H1 (cell line): ENCODE measurements around the gene ARHGAP24. TPM values are rescaled to one million over a fixed set of nuclear protein-coding genes. Genes with fewer than 3 reads are reported as not detected.

Experiments used
- BRCA1 ChIP-seq: IDR thresholded peaks from 2 replicates; pipeline ENCODE4 v1.6.1; 2012; ENCODE audit warnings: low read depth, low read length, improper control_type of control experiment
- RFX5 ChIP-seq: IDR thresholded peaks from 2 replicates; pipeline ENCODE4 v1.6.1; 2011; ENCODE audit warnings: low read depth, low read length, improper control_type of control experiment, borderline replicate concordance
- polyA plus RNA-seq, 7 experiments: library from polyadenylated mRNA; depleted of rRNA in 3 of 7; stranded (reverse) in 5 of 7; unstranded in 2 of 7; fragments of >200 nt in 5 of 7; fragments of 200-250 nt in 2 of 7; gene quantifications; 1 replicate in 5 of 7; 2 replicates in 1 of 7; 4 replicates in 1 of 7; pipeline versions ENCODE4 v1.2.1 to v1.2.3, GENCODE V29; 2011 to 2013; ENCODE audit warnings: missing spikeins in 2 of 7, mixed read lengths in 2 of 7
- total RNA-seq: library from RNA; stranded (reverse); fragmentation: NEBNext Ultra II Directional; extraction: Animal tissue kit (Norgen Biotek cat#: 25700); gene quantifications from 2 replicates; pipeline ENCODE4 v1.2.1, GENCODE V29; 2021

The ARHGAP24 gene
- total and polyA plus RNA-seq, 2 of the 8 experiments (the other 6 are each of a cell fraction or from before 2014, with no cell fraction given) = 0.08 to 0.50 TPM

DNA sequence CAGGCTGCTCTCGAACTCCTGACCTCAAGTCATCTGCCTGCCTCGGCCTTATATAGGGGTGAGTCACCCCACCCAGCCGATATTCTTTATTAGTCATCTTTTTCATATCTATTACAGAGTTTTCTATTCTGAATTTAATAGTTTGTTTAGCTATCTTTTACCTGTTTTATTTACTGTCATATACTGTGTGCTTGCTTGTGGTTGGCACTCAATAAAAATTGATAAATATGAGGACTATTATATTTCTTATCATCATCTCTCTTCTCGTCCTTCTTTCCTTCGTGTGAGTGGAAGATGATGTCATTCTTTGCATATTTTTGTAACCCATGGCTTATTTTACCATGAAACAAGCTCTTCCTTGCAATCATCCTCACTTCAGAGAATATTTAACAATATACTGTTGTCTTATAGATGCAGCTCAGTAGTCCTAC lies 265.5 kb downstream of the ARHGAP24 start (continued):
- TF ChIP-seq BRCA1 (no peak), RFX5 (no peak)
- TF ChIP-seq, all 59 proteins: peak for 0
